Gastroesophageal sphincter (tissue), 2 donors: Measurements from ENCODE around the gene VEGFB.

Source experiments
- POLR2A ChIP-seq, 2 donors: fragments of 450-650 bp; IDR thresholded peaks; one replicate each; pipeline ENCODE4 v1.6.1; 2017; ENCODE audit warnings: antibody characterized with exemption in 2 of 2, mild to moderate bottlenecking in 2 of 2, moderate library complexity in 1 of 2
- POLR2AphosphoS5 ChIP-seq: sonication (generic); formaldehyde crosslinking; IDR thresholded peaks from one replicate; pipeline ENCODE4 v1.6.1; 2017; ENCODE audit warnings: antibody characterized with exemption

- TF ChIP-seq POLR2A (IDR thresholded peaks at IDR 0.05) (no peak), POLR2AphosphoS5 (no peak)
Measured at GRCh38 chr11:64224891-64225607, 9.3 kb upstream of the VEGFB start.
